Endodermal cell (in vitro differentiated cells): ENCODE data around the gene CARD14. TPM values are rescaled to one million over a fixed set of nuclear protein-coding genes. Genes with fewer than 3 reads are reported as not detected.

ENCODE experiments used
- DNase-seq: peaks from one replicate; pipeline ENCODE4 v3.0.0-alpha.2; 2017
- H3K27ac ChIP-seq: 2 replicates; pipeline ENCODE4 v1.5.1; 2013; ENCODE audit warnings: mild to moderate bottlenecking, low read depth, low read length, moderate library complexity
- H3K27me3 ChIP-seq: 2 replicates; pipeline ENCODE4 v1.6.1; 2013; ENCODE audit warnings: mild to moderate bottlenecking, low read length, moderate library complexity; ENCODE audit not compliant: insufficient read depth, control insufficient read depth, poor library complexity, severe bottlenecking
- H3K36me3 ChIP-seq: 2 replicates; pipeline ENCODE4 v1.7.0; 2013; ENCODE audit warnings: mild to moderate bottlenecking, low read length, moderate library complexity; ENCODE audit not compliant: control insufficient read depth, insufficient read depth
- H3K4me1 ChIP-seq: one replicate; pipeline ENCODE4 v1.7.0; 2013; ENCODE audit warnings: low read length; ENCODE audit not compliant: control insufficient read depth, insufficient read depth
- H3K4me3 ChIP-seq: 2 replicates; pipeline ENCODE4 v1.5.1; 2013; ENCODE audit warnings: mild to moderate bottlenecking, low read length, moderate library complexity
- H3K9ac ChIP-seq: 2 replicates; pipeline ENCODE4 v1.6.1; 2013; ENCODE audit warnings: mild to moderate bottlenecking, low read length, moderate library complexity; ENCODE audit not compliant: poor library complexity, severe bottlenecking; ENCODE audit errors: extremely low read depth
- H3K9me3 ChIP-seq: 2 replicates; pipeline ENCODE4 v1.6.1; 2013; ENCODE audit warnings: mild to moderate bottlenecking, low read length, moderate library complexity; ENCODE audit not compliant: control insufficient read depth
- H3K27ac Mint-ChIP-seq: 2 replicates; pipeline ENCODE4 v1.8.0; 2020; ENCODE audit warnings: mixed read lengths
- H3K27me3 Mint-ChIP-seq: 2 replicates; pipeline ENCODE4 v1.8.0; 2021; ENCODE audit warnings: mild to moderate bottlenecking, mixed read lengths; ENCODE audit not compliant: insufficient read depth
- H3K36me3 Mint-ChIP-seq: 2 replicates; pipeline ENCODE4 v1.8.0; 2020; ENCODE audit warnings: low read depth, mixed read lengths
- H3K4me1 Mint-ChIP-seq: 2 replicates; pipeline ENCODE4 v1.8.0; 2020; ENCODE audit warnings: mixed read lengths
- H3K4me3 Mint-ChIP-seq: 2 replicates; pipeline ENCODE4 v1.8.0; 2020; ENCODE audit warnings: mild to moderate bottlenecking, moderate library complexity, mixed read lengths
- H3K9me3 Mint-ChIP-seq: 2 replicates; pipeline ENCODE4 v1.8.0; 2020; ENCODE audit warnings: mild to moderate bottlenecking, mixed read lengths
- WGBS, 2 experiments: methylation state at CpG; one replicate each; pipeline versions ENCODE4 v1.1.5 to v1.1.7; 2013; ENCODE audit warnings: missing lambda C conversion rate in 2 of 2, mixed read lengths in 1 of 2; ENCODE audit not compliant: insufficient coverage in 1 of 2, insufficient read length in 1 of 2; 5-methylcytosine and 5-hydroxymethylcytosine counted together
- total RNA-seq, 2 donors: library from RNA; stranded (reverse); fragmentation: NEBNext Ultra II Directional in 1 of 2; extraction: Animal tissue kit (Norgen Biotek cat#: 25700) in 1 of 2; gene quantifications; 2 replicates in 1 of 2; 3 replicates in 1 of 2; pipeline ENCODE4 v1.2.1, GENCODE V29; 2021
- TF ChIP-seq, protein P1 (sequence below): fragments of 200-600 bp; sonication (generic); conservative IDR thresholded peaks from 2 replicates; pipeline ENCODE4 v1.5.0; 2021; ENCODE audit warnings: antibody characterized with exemption, mild to moderate bottlenecking

The CARD14 gene
- total RNA-seq, 2 donors from 2014 or later = 0.31 TPM; not detected in 1

DNA sequence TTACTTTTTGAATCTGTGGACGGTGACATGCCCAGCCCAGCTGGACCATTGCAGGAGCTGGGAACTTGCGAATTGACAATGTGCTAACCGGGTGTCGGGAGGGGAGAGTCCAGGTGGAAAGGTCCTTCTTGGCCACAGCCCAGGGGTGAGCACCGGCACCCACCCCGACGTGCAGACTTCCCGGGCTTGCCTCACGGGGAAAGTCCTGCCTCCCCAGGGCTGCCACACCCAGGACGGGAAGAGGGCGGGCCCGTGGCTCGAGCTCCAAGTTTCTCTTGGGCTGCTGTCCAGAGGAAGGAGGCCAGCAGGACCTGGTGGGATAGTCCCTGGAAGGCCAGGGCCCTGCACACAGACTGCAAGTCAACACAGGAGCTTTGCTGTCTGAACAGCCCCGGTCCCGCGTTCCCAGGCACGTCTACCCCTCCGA is 17.7 kb downstream of the CARD14 start:
- WGBS, 2 experiments = 85 to 91% methylated on average over 15 to 18 of the region's 18 CpGs
- Histone ChIP-seq H3K9ac (no peak overlapping the region), H3K27ac (no peak overlapping the region), H3K36me3 (no peaks in the 10 kb centered on the region), H3K9me3 (no peaks in the 10 kb centered on the region), H3K4me3 (no peak overlapping the region), H3K27me3 (no peaks in the 10 kb centered on the region), H3K4me1 (no peaks in the 10 kb centered on the region)
- Mint-ChIP-seq H3K27ac (no peak overlapping the region), H3K4me3 (no peak overlapping the region), H3K4me1 (peaks cover 2% of the 10 kb centered on the region), H3K36me3 (no peaks in the 10 kb centered on the region), H3K27me3 (no peaks in the 10 kb centered on the region), H3K9me3 (no peaks in the 10 kb centered on the region)
- TF ChIP-seq, protein P1, sequence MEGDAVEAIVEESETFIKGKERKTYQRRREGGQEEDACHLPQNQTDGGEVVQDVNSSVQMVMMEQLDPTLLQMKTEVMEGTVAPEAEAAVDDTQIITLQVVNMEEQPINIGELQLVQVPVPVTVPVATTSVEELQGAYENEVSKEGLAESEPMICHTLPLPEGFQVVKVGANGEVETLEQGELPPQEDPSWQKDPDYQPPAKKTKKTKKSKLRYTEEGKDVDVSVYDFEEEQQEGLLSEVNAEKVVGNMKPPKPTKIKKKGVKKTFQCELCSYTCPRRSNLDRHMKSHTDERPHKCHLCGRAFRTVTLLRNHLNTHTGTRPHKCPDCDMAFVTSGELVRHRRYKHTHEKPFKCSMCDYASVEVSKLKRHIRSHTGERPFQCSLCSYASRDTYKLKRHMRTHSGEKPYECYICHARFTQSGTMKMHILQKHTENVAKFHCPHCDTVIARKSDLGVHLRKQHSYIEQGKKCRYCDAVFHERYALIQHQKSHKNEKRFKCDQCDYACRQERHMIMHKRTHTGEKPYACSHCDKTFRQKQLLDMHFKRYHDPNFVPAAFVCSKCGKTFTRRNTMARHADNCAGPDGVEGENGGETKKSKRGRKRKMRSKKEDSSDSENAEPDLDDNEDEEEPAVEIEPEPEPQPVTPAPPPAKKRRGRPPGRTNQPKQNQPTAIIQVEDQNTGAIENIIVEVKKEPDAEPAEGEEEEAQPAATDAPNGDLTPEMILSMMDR = no peak
- no peak for DNase-seq

DNA sequence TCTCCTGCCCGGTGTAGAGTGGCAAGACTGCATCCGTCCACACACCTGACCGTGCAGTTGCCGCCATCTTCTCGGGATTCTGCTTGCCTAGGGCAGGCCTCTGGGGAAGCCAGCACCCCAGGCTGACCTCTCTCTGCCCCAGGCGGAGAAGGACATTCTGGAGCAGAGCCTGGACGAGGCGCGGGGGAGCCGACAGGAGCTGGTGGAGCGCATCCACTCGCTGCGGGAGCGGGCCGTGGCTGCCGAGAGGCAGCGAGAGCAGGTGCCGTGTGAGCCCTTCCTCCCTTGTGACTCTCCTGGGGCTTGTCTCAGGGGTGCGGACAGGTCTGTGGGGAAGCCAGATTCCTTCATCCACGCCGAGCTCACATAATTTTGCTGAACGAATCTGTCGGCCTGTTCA is 19.8 kb downstream of the CARD14 start:
- 94 to 97% methylated on average over 22 to 23 of the region's 23 CpGs for WGBS, 2 experiments
- Mint-ChIP-seq H3K27ac (no peak overlapping the region), H3K4me3 (no peak overlapping the region), H3K9me3 (no peaks in the 10 kb centered on the region), H3K27me3 (no peaks in the 10 kb centered on the region), H3K36me3 (no peaks in the 10 kb centered on the region), H3K4me1 (peaks cover 2% of the 10 kb centered on the region)
- H3K4me1 ChIP-seq = no peaks in the 10 kb centered on the region
- no peak overlapping the region for H3K4me3 ChIP-seq
- DNase-seq = no peak
- H3K36me3 ChIP-seq = no peaks in the 10 kb centered on the region
- TF ChIP-seq, protein P1 = no peak
- no peaks in the 10 kb centered on the region for H3K9me3 ChIP-seq
- H3K27ac ChIP-seq = no peak overlapping the region
- H3K27me3 ChIP-seq = no peaks in the 10 kb centered on the region
- H3K9ac ChIP-seq = no peak overlapping the region

DNA sequence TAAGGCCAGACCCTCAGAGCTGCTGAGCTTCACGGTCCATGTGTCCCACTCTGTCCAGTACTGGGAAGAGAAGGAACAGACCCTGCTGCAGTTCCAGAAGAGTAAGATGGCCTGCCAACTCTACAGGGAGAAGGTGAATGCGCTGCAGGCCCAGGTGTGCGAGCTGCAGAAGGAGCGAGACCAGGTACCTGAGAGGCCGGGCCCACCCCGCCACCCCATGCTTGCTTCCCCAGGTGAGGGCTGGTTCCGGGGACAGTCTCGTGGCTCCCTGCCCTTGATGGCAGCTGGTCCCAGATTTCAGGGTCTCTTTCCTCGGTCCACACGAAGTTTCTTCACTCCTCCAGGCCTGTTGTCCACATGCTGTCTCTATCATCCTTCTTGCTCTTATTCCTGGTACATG is 20.9 kb downstream of the CARD14 start:
- Mint-ChIP-seq H3K27ac (no peak overlapping the region), H3K4me3 (no peak overlapping the region)

More for the DNA sequence above, 20.9 kb downstream of the CARD14 start:
- Histone ChIP-seq H3K9ac (no peak overlapping the region), H3K27ac (no peak overlapping the region), H3K4me1 (no peaks in the 10 kb centered on the region), H3K36me3 (no peaks in the 10 kb centered on the region), H3K4me3 (no peak overlapping the region), H3K9me3 (no peaks in the 10 kb centered on the region), H3K27me3 (no peaks in the 10 kb centered on the region)
- H3K27me3 Mint-ChIP-seq = no peaks in the 10 kb centered on the region
- TF ChIP-seq, protein P1 = no peak
- no peak for DNase-seq
- peaks cover 2% of the 10 kb centered on the region for H3K4me1 Mint-ChIP-seq
- no peaks in the 10 kb centered on the region for H3K36me3 Mint-ChIP-seq
- WGBS, 2 experiments = 88 to 96% methylated on average over 3 to 10 of the region's 10 CpGs
- H3K9me3 Mint-ChIP-seq = no peaks in the 10 kb centered on the region
